ENCODE data around the gene ZNF362. TPM values are rescaled to one million over a fixed set of nuclear protein-coding genes. Genes with fewer than 3 reads are reported as not detected.

Gene ZNF362
- total RNA-seq, 2 experiments from 2014 or later = 24.7 to 26.6 TPM

GRCh38 chr1:33277488-33278084 is 21.3 kb downstream of the ZNF362 start:
- no peak overlapping the region for H3K27ac Mint-ChIP-seq
- no peaks in the 10 kb centered on the region for H3K27me3 Mint-ChIP-seq
- TF ChIP-seq CTCF (IDR thresholded peaks at IDR 0.05) = no peak
- ChIA-PET POLR2A (no interaction called here), CTCF (no interaction called here)
- Histone ChIP-seq H3K4me1 (ENCODE audit: insufficient read depth, low read length) (peaks cover 16% of the 10 kb centered on the region), H3K9me3 (ENCODE audit: control insufficient read depth in 1 of 2, insufficient read depth in 1 of 2, low read length in 2 of 2) (no peaks in the 10 kb centered on the region), H3K36me3 (ENCODE audit: insufficient read depth, low read length) (peaks cover 56% of the 10 kb centered on the region), H3K27me3 (ENCODE audit: control insufficient read depth in 1 of 2, insufficient read depth in 2 of 2, low read length in 2 of 2) (no peaks in the 10 kb centered on the region), H3K4me3 (ENCODE audit: low read length) (no peak overlapping the region), H3K27ac (ENCODE audit: low read depth in 1 of 2, low read length in 2 of 2) (no peak overlapping the region)
- ATAC-seq (ENCODE audit: poor library complexity) (no peak), DNase-seq (no peak)
- H3K36me3 Mint-ChIP-seq (ENCODE audit: low read depth) = peaks cover 69% of the 10 kb centered on the region
- no peak overlapping the region for H3K4me3 Mint-ChIP-seq
- peaks cover 18% of the 10 kb centered on the region for H3K4me1 Mint-ChIP-seq (ENCODE audit: low read depth)
- H3K9me3 Mint-ChIP-seq = no peaks in the 10 kb centered on the region
- intact Hi-C loops (cut with DNase I, micrococcal nuclease) = no loop called here

GRCh38 chr1:33280091-33280661 is 23.9 kb downstream of the ZNF362 start:
- Histone ChIP-seq H3K4me1 (ENCODE audit: insufficient read depth, low read length) (no peaks in the 10 kb centered on the region), H3K9me3 (ENCODE audit: control insufficient read depth in 1 of 2, insufficient read depth in 1 of 2, low read length in 2 of 2) (no peaks in the 10 kb centered on the region), H3K36me3 (ENCODE audit: insufficient read depth, low read length) (peaks cover 69% of the 10 kb centered on the region), H3K4me3 (ENCODE audit: low read length) (no peak overlapping the region), H3K27ac (ENCODE audit: low read depth in 1 of 2, low read length in 2 of 2) (no peak overlapping the region), H3K27me3 (ENCODE audit: control insufficient read depth in 1 of 2, insufficient read depth in 2 of 2, low read length in 2 of 2) (no peaks in the 10 kb centered on the region)
- no peak for TF ChIP-seq CTCF (IDR thresholded peaks at IDR 0.05)
- ChIA-PET POLR2A (no interaction called here), CTCF (no interaction called here)
- H3K36me3 Mint-ChIP-seq (ENCODE audit: low read depth) = peaks cover 72% of the 10 kb centered on the region
- intact Hi-C loops (cut with DNase I, micrococcal nuclease) = no loop called here
- no peaks in the 10 kb centered on the region for H3K27me3 Mint-ChIP-seq
- ATAC-seq (ENCODE audit: poor library complexity) (no peak), DNase-seq (no peak)
- no peak overlapping the region for H3K4me3 Mint-ChIP-seq
- H3K4me1 Mint-ChIP-seq (ENCODE audit: low read depth) = no peaks in the 10 kb centered on the region
- no peaks in the 10 kb centered on the region for H3K9me3 Mint-ChIP-seq
- H3K27ac Mint-ChIP-seq = no peak overlapping the region

- Histone ChIP-seq H3K27ac (ENCODE audit: low read depth in 1 of 2, low read length in 2 of 2) (no peak overlapping the region), H3K4me1 (ENCODE audit: insufficient read depth, low read length) (no peaks in the 10 kb centered on the region), H3K36me3 (ENCODE audit: insufficient read depth, low read length) (peaks cover 60% of the 10 kb centered on the region), H3K4me3 (ENCODE audit: low read length) (no peak overlapping the region), H3K9me3 (ENCODE audit: control insufficient read depth in 1 of 2, insufficient read depth in 1 of 2, low read length in 2 of 2) (no peaks in the 10 kb centered on the region), H3K27me3 (ENCODE audit: control insufficient read depth in 1 of 2, insufficient read depth in 2 of 2, low read length in 2 of 2) (no peaks in the 10 kb centered on the region)
- Mint-ChIP-seq H3K27me3 (no peaks in the 10 kb centered on the region), H3K4me3 (no peak overlapping the region), H3K27ac (no peak overlapping the region), H3K36me3 (ENCODE audit: low read depth) (peaks cover 79% of the 10 kb centered on the region), H3K9me3 (no peaks in the 10 kb centered on the region), H3K4me1 (ENCODE audit: low read depth) (no peaks in the 10 kb centered on the region)
- intact Hi-C loops (cut with DNase I, micrococcal nuclease) = no loop called here
- ATAC-seq (ENCODE audit: poor library complexity) (no peak), DNase-seq (no peak)
- POLR2A ChIA-PET = no interaction called here
- CTCF ChIA-PET = interaction anchor here (1.3 to 1.4 kb wide), 2 partner anchors 10 to 14 kb away, joined by 3 read pairs; no protein-coding TSS in a partner anchor
- TF ChIP-seq CTCF (IDR thresholded peaks at IDR 0.05) = no peak
Observed at GRCh38 chr1:33281554-33282303, 25.4 kb downstream of the ZNF362 start.
